IMR-90 (cell line): ENCODE results near the gene FOXK2. TPM values are rescaled to one million over a fixed set of nuclear protein-coding genes. Genes with fewer than 3 reads are reported as not detected.

ENCODE experiments used
- ATAC-seq: fragments of 200-7000 bp; cut with Tn5 transposase; 2 replicates; pipeline ENCODE4 v1.9.1; 2020; ENCODE audit warnings: low read depth, mild to moderate bottlenecking, moderate library complexity
- BruUV-seq: library from RNA; stranded (reverse); fragments of 400-500 nt; replicated peaks from 2 replicates; lab custom pipeline; 2021; lab: Mats Ljungman, UMichigan
- CTCF ChIA-PET: fragments of 300-600 bp; formaldehyde crosslinking; extraction: SDS; loops from one replicate; lab custom pipeline; 2021; ENCODE audit warnings: antibody characterized with exemption; lab: Yijun Ruan, JAX
- POLR2A ChIA-PET: fragments of 300-600 bp; sonication (Branson Sonifier 250); formaldehyde crosslinking; loops from one replicate; lab custom pipeline; 2022; ENCODE audit warnings: antibody characterized with exemption; ENCODE audit not compliant: unreplicated experiment; lab: Charles Lee
- DNase-seq: peaks from one replicate; pipeline ENCODE4 v3.0.0; 2013
- H2AFZ ChIP-seq: replicated peaks from 2 replicates; pipeline ENCODE3; 2013; ENCODE audit warnings: low read length, mild to moderate bottlenecking; ENCODE audit not compliant: poor library complexity
- H2AK5ac ChIP-seq: 2 replicates; pipeline ENCODE4 v1.6.1; 2013; ENCODE audit warnings: low read depth, low read length, inconsistent platforms
- H2AK9ac ChIP-seq: replicated peaks from 2 replicates; pipeline ENCODE3; 2013; ENCODE audit warnings: mild to moderate bottlenecking, low read depth, low read length, moderate library complexity; ENCODE audit not compliant: poor library complexity
- H2BK120ac ChIP-seq: 2 replicates; pipeline ENCODE4 v1.6.1; 2013; ENCODE audit warnings: low read depth, low read length, inconsistent platforms
- H2BK15ac ChIP-seq: 3 replicates; pipeline ENCODE4 v1.6.1; 2013; ENCODE audit warnings: low read depth, low read length, inconsistent platforms
- H2BK20ac ChIP-seq: 2 replicates; pipeline ENCODE4 v1.6.1; 2013; ENCODE audit warnings: low read depth, mild to moderate bottlenecking, inconsistent platforms, low read length, moderate library complexity
- H2BK5ac ChIP-seq: 2 replicates; pipeline ENCODE4 v1.6.1; 2013; ENCODE audit warnings: mild to moderate bottlenecking, low read depth, low read length, inconsistent platforms; ENCODE audit not compliant: poor library complexity, severe bottlenecking
- H3K14ac ChIP-seq: replicated peaks from 2 replicates; pipeline ENCODE4 v1.6.1; 2013; ENCODE audit warnings: low read depth, low read length, inconsistent platforms
- H3K18ac ChIP-seq: 2 replicates; pipeline ENCODE4 v1.6.1; 2013; ENCODE audit warnings: low read depth, low read length, control low read depth
- H3K23ac ChIP-seq: 2 replicates; pipeline ENCODE4 v1.6.1; 2013; ENCODE audit warnings: low read depth, low read length, inconsistent platforms
- H3K27ac ChIP-seq: 2 replicates; pipeline ENCODE4 v1.5.1; 2013; ENCODE audit warnings: mild to moderate bottlenecking, control low read depth, low read length; ENCODE audit not compliant: insufficient read depth
- H3K27me3 ChIP-seq: 2 replicates; pipeline ENCODE4 v1.6.1; 2013; ENCODE audit warnings: low read length; ENCODE audit not compliant: control insufficient read depth, insufficient read depth
- H3K36me3 ChIP-seq: 2 replicates; pipeline ENCODE4 v1.6.1; 2013; ENCODE audit warnings: low read length, mixed read lengths; ENCODE audit not compliant: control insufficient read depth, insufficient read depth
- H3K4ac ChIP-seq: 2 replicates; pipeline ENCODE4 v1.6.1; 2013; ENCODE audit warnings: low read depth, low read length, inconsistent platforms
- H3K4me1 ChIP-seq: 2 replicates; pipeline ENCODE4 v1.6.1; 2013; ENCODE audit warnings: low read length, mixed read lengths; ENCODE audit not compliant: control insufficient read depth, insufficient read depth
- H3K4me2 ChIP-seq: 2 replicates; pipeline ENCODE4 v1.6.1; 2013; ENCODE audit warnings: low read depth, mild to moderate bottlenecking, control low read depth, low read length, moderate library complexity
- H3K4me3 ChIP-seq: 2 replicates; pipeline ENCODE4 v1.5.1; 2013; ENCODE audit warnings: low read depth, mild to moderate bottlenecking, control low read depth, low read length, moderate library complexity; ENCODE audit not compliant: insufficient read depth
- H3K56ac ChIP-seq: 2 replicates; pipeline ENCODE4 v1.6.1; 2013; ENCODE audit warnings: low read length, inconsistent platforms; ENCODE audit not compliant: insufficient read depth; ENCODE audit errors: extremely low read depth
- H3K79me1 ChIP-seq, 2 experiments: 2 replicates each; pipeline ENCODE4 v1.6.1; 2013; ENCODE audit warnings: low read length in 2 of 2, inconsistent platforms in 1 of 2, low read depth in 1 of 2
- H3K9ac ChIP-seq: 2 replicates; pipeline ENCODE4 v1.6.1; 2013; ENCODE audit warnings: low read depth, low read length, control low read depth
- H3K9me1 ChIP-seq: 2 replicates; pipeline ENCODE4 v1.6.1; 2013; ENCODE audit warnings: low read length, inconsistent platforms; ENCODE audit not compliant: insufficient read depth
- H3K9me3 ChIP-seq: 2 replicates; pipeline ENCODE4 v1.6.1; 2013; ENCODE audit warnings: low read length; ENCODE audit not compliant: control insufficient read depth, insufficient read depth
- H4K20me1 ChIP-seq: 2 replicates; pipeline ENCODE4 v1.6.1; 2013; ENCODE audit warnings: low read length, inconsistent platforms; ENCODE audit not compliant: insufficient read depth
- H4K5ac ChIP-seq: 2 replicates; pipeline ENCODE4 v1.6.1; 2013; ENCODE audit warnings: mild to moderate bottlenecking, low read depth, low read length, control low read depth
- H4K8ac ChIP-seq, 2 experiments: 2 replicates each; pipeline ENCODE4 v1.6.1; 2013; ENCODE audit warnings: low read depth in 2 of 2, low read length in 2 of 2, control low read depth in 1 of 2, inconsistent platforms in 1 of 2
- H4K91ac ChIP-seq: 2 replicates; pipeline ENCODE4 v1.6.1; 2013; ENCODE audit warnings: low read depth, low read length, inconsistent platforms; ENCODE audit not compliant: insufficient read depth
- BHLHE40 ChIP-seq: fragments of 150-350 bp; IDR thresholded peaks from 2 replicates; pipeline ENCODE4 v1.6.1; 2016; ENCODE audit warnings: mild to moderate bottlenecking, low read depth, low read length
- CEBPB ChIP-seq: IDR thresholded peaks from 2 replicates; pipeline ENCODE4 v1.6.1; 2012; ENCODE audit warnings: low read depth, low read length, improper control_type of control experiment
- CHD1 ChIP-seq: IDR thresholded peaks from 2 replicates; pipeline ENCODE4 v1.6.1; 2012; ENCODE audit warnings: low read depth, low read length, improper control_type of control experiment
- ELK1 ChIP-seq: fragments of 150-350 bp; IDR thresholded peaks from 2 replicates; pipeline ENCODE4 v1.6.1; 2016; ENCODE audit warnings: low read depth, mild to moderate bottlenecking, low read length, moderate library complexity, borderline replicate concordance
- FOS ChIP-seq: fragments of 150-350 bp; IDR thresholded peaks from 2 replicates; pipeline ENCODE4 v1.6.1; 2016; ENCODE audit warnings: low read depth, low read length
- MAFK ChIP-seq: IDR thresholded peaks from 2 replicates; pipeline ENCODE4 v1.6.1; 2012; ENCODE audit warnings: low read depth, low read length, improper control_type of control experiment
- MAZ ChIP-seq: IDR thresholded peaks from 2 replicates; pipeline ENCODE4 v1.6.1; 2012; ENCODE audit warnings: low read depth, mild to moderate bottlenecking, low read length, improper control_type of control experiment, moderate library complexity, borderline replicate concordance
- MXI1 ChIP-seq: IDR thresholded peaks from 2 replicates; pipeline ENCODE4 v1.6.1; 2012; ENCODE audit warnings: low read depth, mild to moderate bottlenecking, low read length, moderate library complexity, borderline replicate concordance
- NFE2L2 ChIP-seq: fragments of 150-350 bp; IDR thresholded peaks from 2 replicates; pipeline ENCODE4 v1.6.1; 2016; ENCODE audit warnings: low read depth, mild to moderate bottlenecking, low read length
- POLR2A ChIP-seq: IDR thresholded peaks from 2 replicates; pipeline ENCODE4 v1.6.1; 2012; ENCODE audit warnings: mild to moderate bottlenecking, low read depth, low read length
- RAD21 ChIP-seq: IDR thresholded peaks from 2 replicates; pipeline ENCODE4 v1.6.1; 2012; ENCODE audit warnings: low read length, improper control_type of control experiment
- RCOR1 ChIP-seq: IDR thresholded peaks from 2 replicates; pipeline ENCODE4 v1.6.1; 2012; ENCODE audit warnings: mild to moderate bottlenecking, low read length, improper control_type of control experiment; ENCODE audit not compliant: insufficient replicate concordance
- RFX5 ChIP-seq: IDR thresholded peaks from 2 replicates; pipeline ENCODE4 v1.8.0; 2012; ENCODE audit warnings: low read depth, mild to moderate bottlenecking, low read length, moderate library complexity
- SMC3 ChIP-seq: fragments of 150-350 bp; IDR thresholded peaks from 2 replicates; pipeline ENCODE4 v1.6.1; 2016; ENCODE audit warnings: low read depth, mild to moderate bottlenecking, antibody characterized with exemption, low read length, moderate library complexity
- WGBS, 2 experiments: methylation state at CpG; one replicate each; pipeline versions ENCODE4 v1.1.5 to v1.1.7; 2013; ENCODE audit warnings: missing lambda C conversion rate in 2 of 2; ENCODE audit not compliant: insufficient read length in 1 of 2; ENCODE audit errors: extremely low coverage in 2 of 2; 5-methylcytosine and 5-hydroxymethylcytosine counted together
- dilution Hi-C: fragments of 300-500 bp; cut with HindIII; formaldehyde crosslinking; loops from one replicate; pipeline ENCODE4 v1.14.3; 2018; ENCODE audit warnings: low sequenced_read_pairs; ENCODE audit not compliant: unreplicated experiment
- in situ Hi-C: fragments of 300-500 bp; cut with MboI; formaldehyde crosslinking; loops from 3 replicates; pipeline ENCODE4 v1.14.3; 2019; ENCODE audit warnings: low sequenced_read_pairs, inconsistent platforms, mixed read lengths
- intact Hi-C: fragments of 100-400 bp; cut with micrococcal nuclease; formaldehyde crosslinking; loops from 2 replicates; pipeline ENCODE4 v1.10.0; 2022
- polyA plus RNA-seq, 3 experiments: library from polyadenylated mRNA; depleted of rRNA; stranded (reverse); fragments of >200 nt; gene quantifications; 2 replicates each; pipeline ENCODE4 v1.2.3, GENCODE V29; 2012; ENCODE audit warnings: low replicate concordance in 1 of 3
- total RNA-seq: library from RNA; depleted of rRNA; stranded (reverse); fragments of >200 nt; gene quantifications from 2 replicates; pipeline ENCODE4 v1.2.3, GENCODE V29; 2012
- TF ChIP-seq, protein P1 (sequence below): fragments of 150-350 bp; IDR thresholded peaks from 2 replicates; pipeline ENCODE4 v1.6.1; 2017; ENCODE audit warnings: mild to moderate bottlenecking, antibody characterized with exemption, low read length, low read depth
- TF ChIP-seq, protein P2 (sequence below): conservative IDR thresholded peaks from 2 replicates; pipeline ENCODE4 v1.5.1; 2012; ENCODE audit warnings: mild to moderate bottlenecking, low read depth, low read length, improper control_type of control experiment

Gene FOXK2
- total and polyA plus RNA-seq, 2 of the 4 experiments (the other 2 are of a cell fraction), result 12.5 to 20.0 TPM

DNA sequence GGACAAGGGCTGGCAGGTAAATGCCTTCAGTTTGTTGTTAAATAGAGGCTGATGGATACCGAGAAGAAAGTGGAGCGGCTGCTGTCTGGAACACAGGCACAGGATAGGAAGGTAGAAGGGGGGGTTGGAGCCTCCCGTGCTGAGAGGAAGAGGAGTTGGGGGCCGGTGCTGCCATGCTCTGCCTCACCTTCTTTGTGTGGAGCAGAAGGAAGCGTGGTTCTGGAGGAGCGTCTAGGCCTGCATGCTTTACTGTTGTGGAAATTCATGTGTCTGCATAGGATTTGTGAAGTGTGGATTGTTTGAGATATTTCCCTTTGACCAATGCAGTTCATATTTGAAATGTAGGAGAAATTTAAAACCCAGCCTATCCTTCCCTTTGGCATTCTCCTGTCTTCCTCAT lies 52.3 kb downstream of the FOXK2 start:
- H3K4me1 ChIP-seq, result peaks cover 4% of the 10 kb centered on the region; the same call in 1 of the 2 replicates
- no peak overlapping the region for H3K56ac ChIP-seq
- H2AK5ac ChIP-seq, result no peak overlapping the region
- H4K5ac ChIP-seq, result no peak overlapping the region
- H2BK120ac ChIP-seq, result no peak overlapping the region
- H4K20me1 ChIP-seq, result peaks cover 29% of the 10 kb centered on the region
- no peaks in the 10 kb centered on the region for H3K27me3 ChIP-seq
- H2AK9ac ChIP-seq, result no peak overlapping the region
- H3K14ac ChIP-seq, result no peak overlapping the region
- H3K23ac ChIP-seq, result no peak overlapping the region
- BruUV-seq, result no TSS peak
- DNase-seq (no peak), ATAC-seq (no peak)
- no peak overlapping the region for H2BK5ac ChIP-seq
- no peak overlapping the region for H4K8ac ChIP-seq
- intact Hi-C loops (no loop called here), in situ Hi-C loops (no loop called here), dilution Hi-C loops (no loop called here)
- no peak overlapping the region for H4K91ac ChIP-seq
- peaks cover 47% of the 10 kb centered on the region for H3K36me3 ChIP-seq
- no CpG with 5 or more reads among the region's 6 CpGs for WGBS, 2 experiments
- H3K9me3 ChIP-seq, result no peaks in the 10 kb centered on the region
- peaks cover 12% of the 10 kb centered on the region for H3K9me1 ChIP-seq
- H2BK20ac ChIP-seq, result no peak overlapping the region
- ChIA-PET CTCF (no interaction called here), POLR2A (no interaction called here)
- TF ChIP-seq FOS (no peak), RCOR1 (no peak), RAD21 (no peak), BHLHE40 (no peak), NFE2L2 (no peak), POLR2A (no peak), MXI1 (no peak), MAZ (no peak), ELK1 (no peak), SMC3 (no peak), CHD1 (no peak), MAFK (no peak), CEBPB (no peak), RFX5 (no peak)
- TF ChIP-seq, protein P1, sequence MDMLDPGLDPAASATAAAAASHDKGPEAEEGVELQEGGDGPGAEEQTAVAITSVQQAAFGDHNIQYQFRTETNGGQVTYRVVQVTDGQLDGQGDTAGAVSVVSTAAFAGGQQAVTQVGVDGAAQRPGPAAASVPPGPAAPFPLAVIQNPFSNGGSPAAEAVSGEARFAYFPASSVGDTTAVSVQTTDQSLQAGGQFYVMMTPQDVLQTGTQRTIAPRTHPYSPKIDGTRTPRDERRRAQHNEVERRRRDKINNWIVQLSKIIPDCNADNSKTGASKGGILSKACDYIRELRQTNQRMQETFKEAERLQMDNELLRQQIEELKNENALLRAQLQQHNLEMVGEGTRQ, result no peak
- TF ChIP-seq, protein P2, sequence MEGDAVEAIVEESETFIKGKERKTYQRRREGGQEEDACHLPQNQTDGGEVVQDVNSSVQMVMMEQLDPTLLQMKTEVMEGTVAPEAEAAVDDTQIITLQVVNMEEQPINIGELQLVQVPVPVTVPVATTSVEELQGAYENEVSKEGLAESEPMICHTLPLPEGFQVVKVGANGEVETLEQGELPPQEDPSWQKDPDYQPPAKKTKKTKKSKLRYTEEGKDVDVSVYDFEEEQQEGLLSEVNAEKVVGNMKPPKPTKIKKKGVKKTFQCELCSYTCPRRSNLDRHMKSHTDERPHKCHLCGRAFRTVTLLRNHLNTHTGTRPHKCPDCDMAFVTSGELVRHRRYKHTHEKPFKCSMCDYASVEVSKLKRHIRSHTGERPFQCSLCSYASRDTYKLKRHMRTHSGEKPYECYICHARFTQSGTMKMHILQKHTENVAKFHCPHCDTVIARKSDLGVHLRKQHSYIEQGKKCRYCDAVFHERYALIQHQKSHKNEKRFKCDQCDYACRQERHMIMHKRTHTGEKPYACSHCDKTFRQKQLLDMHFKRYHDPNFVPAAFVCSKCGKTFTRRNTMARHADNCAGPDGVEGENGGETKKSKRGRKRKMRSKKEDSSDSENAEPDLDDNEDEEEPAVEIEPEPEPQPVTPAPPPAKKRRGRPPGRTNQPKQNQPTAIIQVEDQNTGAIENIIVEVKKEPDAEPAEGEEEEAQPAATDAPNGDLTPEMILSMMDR, result no peak
- peaks cover 28 to 69% of the 10 kb centered on the region in 2 experiments for H3K79me1 ChIP-seq
- no peak overlapping the region for H3K9ac ChIP-seq
- no peak overlapping the region for H3K27ac ChIP-seq
- no peak overlapping the region for H2AFZ ChIP-seq
- no peak overlapping the region for H3K4ac ChIP-seq
- no peak overlapping the region for H3K18ac ChIP-seq
- no peak overlapping the region for H2BK15ac ChIP-seq
- no peak overlapping the region for H3K4me3 ChIP-seq
- H3K4me2 ChIP-seq, result no peak overlapping the region
